Subcutaneous adipose tissue (tissue), 4 donors: ENCODE data around the gene SMPD2. TPM values are rescaled to one million over a fixed set of nuclear protein-coding genes. Genes with fewer than 3 reads are reported as not detected.

Source experiments
- CTCF ChIP-seq: fragments of 450-650 bp; IDR thresholded peaks from one replicate; pipeline ENCODE4 v1.5.1; 2016; ENCODE audit warnings: low read depth, mild to moderate bottlenecking, control low read depth, antibody characterized with exemption, moderate library complexity
- total RNA-seq, 4 donors: library from RNA; depleted of rRNA; stranded (reverse); fragments of >200 nt; gene quantifications; one replicate each; pipeline ENCODE4 v1.1.0, GENCODE V29; 2016

The SMPD2 gene
- total RNA-seq, 4 donors from 2014 or later, result 3.6 to 24.3 (median 11.3) TPM

DNA sequence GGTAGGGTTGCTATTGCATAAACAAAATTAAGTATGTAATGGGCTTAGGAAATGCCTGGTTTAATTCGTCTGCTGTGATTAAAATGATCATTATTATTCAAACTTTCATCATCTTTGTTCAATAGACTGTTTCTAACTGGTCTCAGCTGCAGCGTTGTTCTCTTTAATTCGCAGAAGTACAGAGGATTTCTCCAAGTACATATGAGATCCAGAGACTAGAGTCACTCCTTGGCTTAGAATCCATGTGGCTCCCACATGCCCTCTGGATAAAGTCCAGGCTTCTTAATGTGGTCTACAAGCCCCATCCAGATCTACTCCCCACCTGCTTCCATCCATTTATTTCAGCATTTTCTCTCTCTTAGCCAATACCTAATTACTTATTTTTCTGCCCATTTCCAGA lies 43.6 kb downstream of the SMPD2 start:
- TF ChIP-seq CTCF, result no peak

GRCh38 chr6:109485266-109485935 lies 44.9 kb downstream of the SMPD2 start:
- TF ChIP-seq CTCF, result no peak

DNA sequence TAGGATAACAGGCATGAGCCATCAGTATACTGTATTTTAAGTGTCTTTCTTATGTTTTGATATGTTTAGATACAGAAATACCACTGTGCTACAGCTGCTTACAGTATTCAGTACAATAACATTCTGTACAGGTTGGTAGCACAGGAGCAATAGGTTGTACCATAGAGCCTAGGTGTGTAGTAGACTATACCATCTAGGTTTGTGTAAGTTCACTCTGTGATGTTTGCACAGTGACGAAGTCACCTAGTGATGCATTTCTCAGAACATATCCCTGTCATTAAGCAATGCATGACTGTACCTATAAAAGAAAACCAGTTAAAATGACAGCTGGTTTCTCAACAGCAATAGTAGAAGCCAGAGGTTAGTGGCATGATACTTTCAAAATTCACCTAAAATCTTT lies 45.5 kb downstream of the SMPD2 start:
- no peak for TF ChIP-seq CTCF

- no peak for TF ChIP-seq CTCF
Measured at GRCh38 chr6:109488001-109488400, 47.5 kb downstream of the SMPD2 start.

DNA sequence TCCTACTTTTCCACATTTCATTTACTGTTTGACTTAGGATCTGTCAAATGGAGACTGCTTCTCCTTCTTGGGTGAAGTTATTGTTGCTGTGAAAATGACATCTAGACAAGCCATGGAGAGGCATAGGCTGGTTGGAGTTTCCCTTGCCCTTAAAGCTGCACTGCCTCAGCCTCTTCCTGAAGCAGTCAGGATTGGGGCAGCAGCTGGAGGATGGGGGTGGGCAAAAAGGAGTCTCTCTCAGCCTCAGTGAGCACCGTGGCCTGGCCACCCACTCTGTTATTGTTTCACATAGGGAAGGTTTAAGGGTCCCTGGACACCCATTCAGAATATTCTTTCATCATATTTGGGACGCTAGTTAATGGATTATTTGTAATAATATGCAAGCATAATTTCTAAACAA lies 50.2 kb downstream of the SMPD2 start:
- TF ChIP-seq CTCF, result no peak

DNA sequence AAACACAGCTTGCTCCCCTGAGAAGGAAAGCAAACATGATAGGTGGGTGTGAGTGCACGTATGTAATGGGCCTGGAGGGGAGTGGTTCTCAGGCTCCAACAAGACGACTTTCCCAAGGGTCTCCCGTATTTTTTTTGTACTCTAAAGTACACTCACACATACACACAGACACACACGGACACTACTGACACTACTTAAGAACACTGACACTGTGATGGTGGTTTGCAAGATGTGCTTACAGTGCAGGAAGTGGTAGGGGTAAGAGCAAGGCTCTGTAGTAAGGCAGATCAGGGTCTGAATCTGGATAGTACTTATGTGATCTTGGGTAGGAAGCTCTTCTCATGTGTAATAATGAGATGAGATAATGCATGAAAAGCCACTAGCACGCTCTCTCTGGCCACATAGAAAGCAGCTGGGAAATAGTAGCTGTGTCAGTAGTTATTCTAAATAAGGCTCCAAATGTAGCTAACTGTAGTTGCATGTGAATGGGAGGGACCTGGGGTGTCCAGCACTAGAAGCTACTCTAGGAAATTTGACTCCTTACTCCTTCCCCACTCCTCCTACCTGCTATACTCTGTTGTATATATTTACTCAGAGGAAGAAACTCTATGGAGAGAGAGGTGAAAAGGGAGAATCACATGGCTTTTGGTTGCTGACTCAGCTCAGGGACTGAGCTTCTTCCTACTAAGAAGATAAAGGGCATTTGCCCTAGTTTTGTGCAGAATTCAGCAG lies 50.8 kb downstream of the SMPD2 start:
- no peak for TF ChIP-seq CTCF

Other genes starting within 250 kb of the SMPD2 start
- 100 to 1,000 TPM; 177 to 516 (median 317) TPM for gene CD164, start 58.3 kb upstream of the SMPD2 start, total RNA-seq
- gene PPIL6, start 96 bp upstream of the SMPD2 start, total RNA-seq, result 1 to 10 TPM in 3 of 4 donors, under 1 TPM in 1; 0.57 to 8.8 (median 4.7) TPM
- gene MICAL1, start 15.0 kb downstream of the SMPD2 start, total RNA-seq, result 10 to 100 TPM; 13.5 to 78.0 (median 32.2) TPM
- gene ZBTB24, start 42.5 kb downstream of the SMPD2 start, total RNA-seq, result 10 to 100 TPM in 2 of 4 donors, 1 to 10 TPM in 2; 7.0 to 10.9 (median 9.0) TPM